Activated CD4-positive, alpha-beta T cell treated with anti-CD3 and anti-CD28 coated beads for 48 hours (primary cell): ENCODE results near the gene PLEKHH1.
"Not testable (repeated sequence)": the region's sequence is repeated elsewhere in the genome, so short reads cannot be mapped to it uniquely, and the experiment has no call there.

Source experiments
- DNase-seq: peaks from one replicate; pipeline ENCODE4 v3.0.0-alpha.2; 2020

Gene PLEKHH1

DNA sequence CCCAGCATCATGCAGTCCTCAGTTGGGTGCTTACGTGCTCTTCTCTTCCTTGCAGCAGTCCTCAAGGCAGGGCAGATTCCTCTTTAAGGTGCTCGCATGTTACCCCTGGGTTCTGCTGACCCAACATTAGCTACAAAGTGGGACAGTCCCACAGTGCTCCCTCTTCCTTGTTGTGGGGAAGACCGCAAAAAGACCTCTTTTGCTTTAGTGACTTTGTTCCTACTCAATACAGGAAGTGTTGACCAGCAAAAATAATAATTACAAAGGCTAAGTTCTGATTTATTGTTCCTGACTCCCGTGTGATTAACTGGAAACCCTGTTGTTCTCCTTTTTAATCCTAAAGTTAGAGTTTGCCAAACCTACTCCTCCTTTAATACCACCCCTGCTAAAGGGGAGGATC is 53.3 kb downstream of the PLEKHH1 start:
- DNase-seq = no peak

DNA sequence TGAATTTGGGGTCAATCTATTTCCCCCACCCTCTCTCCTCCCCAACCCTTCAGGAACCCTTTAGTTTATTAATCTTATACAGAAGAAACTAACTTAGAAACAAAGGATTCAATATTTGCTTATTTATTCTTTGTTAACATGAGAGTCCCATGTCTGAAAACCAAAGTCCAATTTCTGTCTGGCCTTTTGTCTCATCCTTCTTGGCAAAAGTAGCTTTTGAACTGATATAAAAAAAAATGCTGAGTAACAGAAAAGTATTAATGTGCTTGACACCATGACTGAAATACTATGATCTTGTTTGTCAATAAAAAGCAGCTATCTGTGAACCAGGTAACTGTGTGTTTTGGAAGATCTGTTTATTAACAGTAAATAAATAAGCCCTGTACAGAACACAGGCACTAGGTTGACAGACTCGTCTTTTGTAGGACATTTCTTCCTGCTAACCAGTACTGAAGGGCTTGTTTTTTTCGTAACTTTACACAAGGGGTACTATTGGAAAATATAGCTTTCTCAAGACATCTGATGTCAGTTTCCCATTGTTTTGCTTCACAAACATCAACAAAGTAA is 56.2 kb downstream of the PLEKHH1 start:
- DNase-seq = no peak

DNA sequence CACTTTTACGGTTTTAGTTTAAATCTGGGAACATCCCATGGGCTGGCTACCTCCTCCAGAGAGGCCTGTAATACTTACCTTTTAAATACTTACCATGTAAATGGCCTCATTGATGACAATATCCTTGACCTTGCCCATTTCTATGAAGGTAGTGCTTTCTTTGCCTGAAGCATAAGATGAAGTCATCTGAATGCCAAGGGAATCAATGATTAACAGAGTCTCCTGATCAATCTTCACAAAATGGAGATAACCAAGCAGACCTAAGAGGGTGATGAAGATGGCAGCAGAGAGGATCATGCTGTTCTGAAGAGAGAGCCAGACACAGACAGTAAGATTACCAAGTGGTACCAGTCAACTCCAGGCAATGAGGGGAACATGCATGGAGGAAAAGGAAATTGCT is 60.6 kb downstream of the PLEKHH1 start:
- not testable (repeated sequence) for DNase-seq

DNA sequence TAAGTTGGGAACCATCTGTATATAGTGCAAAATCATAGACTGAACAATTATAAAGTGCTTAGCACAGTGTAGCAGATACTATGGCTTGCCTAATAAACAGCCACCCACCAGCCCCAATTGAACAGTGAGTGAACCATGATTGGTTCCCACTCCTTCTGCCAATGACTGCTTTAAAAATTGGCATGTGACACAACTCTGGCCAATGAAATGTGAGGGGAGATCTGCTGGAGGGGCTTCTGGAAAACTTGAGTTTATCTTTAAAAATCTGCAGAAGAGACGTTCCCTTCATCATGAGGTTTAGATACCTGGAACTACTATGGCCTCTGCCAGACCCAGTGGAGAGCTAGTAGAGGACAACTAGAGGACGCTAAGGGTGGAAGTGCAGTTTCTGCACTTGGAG is 62.3 kb downstream of the PLEKHH1 start:
- DNase-seq = no peak

DNA sequence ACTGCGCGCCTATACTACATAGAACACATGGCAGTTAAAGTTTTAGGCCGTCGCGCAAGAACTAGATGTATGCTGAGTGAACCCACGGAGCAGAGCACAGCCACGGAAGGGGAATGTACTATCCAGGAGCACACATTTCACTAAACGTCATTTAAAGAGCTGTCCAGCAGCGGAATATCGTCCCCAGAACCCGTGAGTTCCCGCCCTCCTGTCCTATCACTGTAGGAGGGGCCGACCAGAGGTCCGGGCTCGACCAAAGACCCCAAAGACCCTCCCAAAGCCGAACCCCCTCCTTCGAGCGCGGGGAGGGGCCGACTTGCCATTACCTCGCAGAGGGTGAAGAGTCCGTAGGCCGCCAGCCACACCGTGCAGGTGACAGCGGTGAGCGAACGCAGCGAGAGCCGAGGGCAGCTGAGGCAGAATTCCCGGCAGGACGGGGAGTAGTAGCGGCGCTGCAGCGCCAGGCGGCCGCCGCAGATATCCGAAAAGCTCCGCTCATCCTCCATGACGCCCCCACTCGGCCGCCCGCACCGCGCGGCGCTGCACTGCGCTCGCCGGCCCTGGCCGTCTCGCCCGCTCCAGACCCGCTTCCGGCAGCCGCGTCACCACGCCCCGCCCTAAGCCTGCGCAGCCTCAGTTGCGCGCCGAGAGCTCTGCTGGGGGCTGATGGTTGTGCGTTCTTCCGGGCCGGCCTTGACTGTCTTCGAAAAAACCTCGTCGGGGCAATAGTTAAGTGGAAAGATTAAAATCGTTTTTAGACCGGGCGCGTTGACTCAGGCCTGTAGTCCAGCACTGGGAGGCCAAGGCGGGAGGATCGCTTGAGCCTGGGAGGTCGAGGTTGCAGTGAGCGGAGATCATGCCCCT is 66.8 kb downstream of the PLEKHH1 start, which contains the start of gene PIGH:
PIGH (minus strand) TSS at position 571 of the 864 bp plus-strand sequence; CDS start at position 506, 65 bp downstream.
- peak; percentile 96 for DNase-seq

DNA sequence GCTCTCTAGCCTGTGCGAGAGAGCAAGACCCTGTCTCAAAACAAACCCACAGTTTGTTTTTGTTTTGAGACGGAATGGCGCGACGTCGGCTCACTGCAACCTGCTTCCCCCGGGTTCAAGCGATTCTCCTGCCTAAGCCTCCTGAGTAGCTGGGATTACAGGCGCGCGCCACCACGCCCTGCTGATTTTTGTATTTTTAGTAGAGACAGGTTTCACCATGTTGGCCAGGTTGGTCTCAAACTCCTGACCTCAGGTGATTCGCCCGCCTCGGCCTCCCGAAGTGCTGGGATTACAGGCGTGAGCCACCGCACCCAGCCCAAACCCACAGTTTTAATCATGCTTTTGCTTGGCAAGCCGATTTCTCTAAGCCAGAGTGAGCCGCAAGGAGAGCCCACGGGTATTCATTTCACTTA is 67.5 kb downstream of the PLEKHH1 start:
- DNase-seq = not testable (repeated sequence)

DNA sequence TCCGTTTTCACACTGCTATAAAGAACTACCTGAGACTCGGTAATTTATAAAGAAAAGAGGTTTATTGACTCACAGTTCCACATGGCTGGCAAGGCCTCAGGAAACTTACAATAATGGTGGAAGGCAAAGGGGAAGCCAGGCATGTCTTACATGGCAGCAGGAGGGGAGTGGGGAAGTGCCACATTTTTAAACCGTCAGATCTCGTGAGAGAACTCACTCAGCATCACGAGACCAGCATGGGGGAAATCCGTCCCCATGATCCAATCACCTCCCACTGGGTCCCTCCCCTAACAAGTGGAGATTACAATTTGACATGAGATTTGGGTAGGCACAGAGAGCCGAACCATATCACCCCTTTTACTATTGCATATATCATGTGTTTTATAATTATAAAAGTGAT is 69.0 kb downstream of the PLEKHH1 start:
- no peak for DNase-seq

DNA sequence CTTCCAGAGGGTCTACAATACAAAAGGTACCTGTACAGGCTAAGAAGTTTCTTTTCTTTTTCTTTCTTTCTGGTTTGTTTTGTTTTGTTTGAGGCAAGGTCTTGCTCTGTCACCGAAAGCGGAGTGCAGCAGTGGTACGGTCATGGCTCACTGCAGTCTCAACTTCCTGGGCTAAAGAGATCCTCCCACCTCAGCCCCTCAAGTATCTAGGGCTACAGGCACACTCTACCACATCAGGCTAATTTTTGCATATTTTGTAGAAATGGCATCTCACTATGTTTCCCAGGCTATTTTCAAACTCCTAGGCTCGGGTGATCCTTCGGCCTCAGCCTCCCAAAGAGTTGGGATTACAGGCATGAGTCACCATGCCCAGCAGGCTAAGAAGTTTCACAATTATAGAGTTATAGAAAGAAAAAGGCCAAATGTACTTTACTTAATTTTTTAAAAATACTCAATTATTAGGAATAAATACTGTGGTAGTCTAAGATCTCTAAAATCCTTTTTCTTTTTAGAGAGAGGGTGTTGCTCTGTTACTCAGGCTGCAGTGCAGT is 70.0 kb downstream of the PLEKHH1 start:
- no peak for DNase-seq

DNA sequence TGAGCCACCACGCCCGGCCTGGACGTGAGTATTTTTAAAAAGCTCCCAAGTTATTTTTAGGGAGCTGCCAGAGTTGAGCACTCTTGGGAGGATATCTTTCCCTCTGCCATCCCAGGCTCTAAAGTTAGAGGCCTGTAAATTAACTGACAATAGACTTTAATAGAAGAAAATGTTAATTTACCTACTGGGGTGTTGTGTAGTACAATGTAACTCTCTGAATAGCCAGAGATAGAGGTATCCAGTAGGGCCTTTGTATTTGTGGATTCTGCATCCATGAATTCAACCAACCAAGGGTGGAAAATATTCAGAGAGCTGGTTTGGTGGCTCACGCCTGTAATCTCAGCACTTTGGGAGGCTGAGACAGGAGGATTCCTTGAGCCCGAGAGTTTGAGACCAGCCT is 74.6 kb downstream of the PLEKHH1 start:
- DNase-seq = no peak

DNA sequence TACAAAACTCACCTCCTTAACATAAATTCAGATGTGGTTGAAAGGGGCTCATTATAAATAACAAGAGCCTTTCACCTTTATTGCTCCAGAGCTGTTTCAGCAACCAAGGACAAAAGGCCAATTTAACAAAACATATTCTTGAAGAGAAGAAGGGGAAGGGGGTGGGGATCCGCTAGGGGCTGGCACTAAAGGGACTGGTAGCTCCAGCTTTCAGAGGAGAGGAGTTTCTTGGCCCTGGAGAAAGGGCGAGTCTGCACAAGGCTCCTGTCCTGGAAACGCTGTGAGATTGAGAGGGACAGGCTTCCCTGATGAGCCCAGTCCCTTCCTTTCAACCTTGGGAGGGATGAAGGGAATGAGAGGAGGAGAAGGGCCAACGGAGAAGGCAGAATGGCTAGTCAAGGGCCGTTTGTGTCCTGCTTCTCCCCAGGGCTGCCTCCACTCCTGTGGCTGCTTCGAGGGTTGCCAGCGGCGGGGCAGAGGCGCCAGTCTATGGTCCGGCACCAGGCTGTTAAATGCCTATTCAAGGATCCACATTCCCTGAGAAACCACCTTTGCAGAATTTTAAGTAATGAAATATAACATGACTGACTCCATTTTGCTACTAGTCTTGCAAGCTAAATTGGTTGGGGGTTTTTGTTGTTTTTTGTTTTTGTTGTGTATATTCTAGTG is 76.7 kb downstream of the PLEKHH1 start:
- DNase-seq = no peak

DNA sequence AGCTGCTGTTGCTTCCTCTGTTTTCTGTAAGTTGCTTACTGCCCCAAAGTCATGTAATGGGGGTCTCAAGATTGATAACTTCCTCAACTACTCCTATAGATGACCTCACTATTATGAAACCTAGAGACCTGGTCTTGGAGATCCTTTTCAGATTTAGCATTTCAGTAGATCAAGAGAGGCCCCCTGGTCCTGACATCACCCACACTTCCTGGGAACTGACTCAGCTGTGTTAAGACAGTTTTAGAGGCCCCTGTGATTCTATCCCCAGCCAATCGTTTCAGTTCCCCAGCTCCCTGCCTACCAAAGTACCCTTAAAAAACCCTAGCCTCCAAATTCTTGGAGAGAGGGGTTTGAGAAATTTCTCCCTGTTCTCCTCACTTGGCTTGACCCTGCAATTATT is 77.4 kb downstream of the PLEKHH1 start:
- DNase-seq = peak; percentile 47

DNA sequence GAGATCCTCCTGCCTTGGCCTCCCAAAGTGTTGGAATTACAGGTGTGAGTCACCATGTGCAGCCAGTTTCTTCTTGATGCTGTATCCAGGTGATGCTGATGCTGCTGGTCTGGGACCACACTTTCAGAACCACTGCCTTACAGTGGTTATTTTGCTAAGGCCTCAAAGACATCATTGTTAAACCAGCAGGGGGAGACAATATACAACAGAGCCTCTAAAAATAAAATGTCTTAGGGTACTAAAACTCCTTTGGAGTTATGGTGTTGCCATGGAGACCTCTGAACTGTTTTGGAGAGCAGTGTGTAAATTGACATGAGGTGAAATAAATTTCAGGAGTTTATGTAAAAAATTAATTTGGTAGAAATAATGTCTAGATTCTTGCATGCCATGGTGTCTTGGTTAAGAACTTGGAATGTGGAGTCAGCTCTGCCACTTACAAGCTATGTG is 85.5 kb downstream of the PLEKHH1 start:
- DNase-seq = peak; percentile 19

DNA sequence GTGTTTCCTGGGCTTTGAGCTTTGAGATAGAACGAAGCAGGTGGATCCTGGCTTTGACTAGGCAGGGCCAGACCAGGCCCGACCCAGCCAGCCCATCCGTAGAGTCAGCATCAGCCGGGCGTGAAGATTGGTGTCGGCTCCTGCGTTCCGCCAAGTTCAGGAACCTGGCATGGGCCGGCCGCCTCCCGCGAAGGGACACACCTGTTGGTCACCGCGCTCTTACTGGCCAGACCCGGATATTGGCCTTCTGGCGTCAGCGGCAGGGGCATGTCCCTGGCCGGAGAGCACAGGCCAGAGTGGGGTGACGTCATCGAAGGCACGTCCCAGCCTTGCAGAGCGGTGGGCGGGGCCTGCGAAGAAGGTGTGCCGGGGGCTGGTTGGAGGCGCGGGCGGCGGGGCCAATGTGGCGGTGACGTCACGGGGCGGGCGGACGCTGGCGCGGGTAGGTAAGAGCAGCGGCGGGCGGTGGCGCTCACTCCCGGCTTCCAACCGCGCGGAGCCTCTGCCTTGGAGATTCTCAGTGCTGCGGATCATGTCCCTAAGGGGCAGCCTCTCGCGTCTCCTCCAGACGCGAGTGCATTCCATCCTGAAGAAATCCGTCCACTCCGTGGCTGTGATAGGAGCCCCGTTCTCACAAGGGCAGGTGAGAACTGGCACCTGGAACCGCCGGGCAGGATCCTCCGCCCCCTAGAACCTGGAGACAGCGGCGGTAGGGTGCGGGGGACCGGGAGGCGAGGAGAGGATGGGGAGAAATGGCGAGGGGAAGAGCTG is 86.5 kb downstream of the PLEKHH1 start, which contains the start of gene ARG2:
ARG2 (plus strand) TSS at position 475 of the 771 bp plus-strand sequence; CDS start at position 533, 58 bp downstream.
- DNase-seq = peak; percentile 98

DNA sequence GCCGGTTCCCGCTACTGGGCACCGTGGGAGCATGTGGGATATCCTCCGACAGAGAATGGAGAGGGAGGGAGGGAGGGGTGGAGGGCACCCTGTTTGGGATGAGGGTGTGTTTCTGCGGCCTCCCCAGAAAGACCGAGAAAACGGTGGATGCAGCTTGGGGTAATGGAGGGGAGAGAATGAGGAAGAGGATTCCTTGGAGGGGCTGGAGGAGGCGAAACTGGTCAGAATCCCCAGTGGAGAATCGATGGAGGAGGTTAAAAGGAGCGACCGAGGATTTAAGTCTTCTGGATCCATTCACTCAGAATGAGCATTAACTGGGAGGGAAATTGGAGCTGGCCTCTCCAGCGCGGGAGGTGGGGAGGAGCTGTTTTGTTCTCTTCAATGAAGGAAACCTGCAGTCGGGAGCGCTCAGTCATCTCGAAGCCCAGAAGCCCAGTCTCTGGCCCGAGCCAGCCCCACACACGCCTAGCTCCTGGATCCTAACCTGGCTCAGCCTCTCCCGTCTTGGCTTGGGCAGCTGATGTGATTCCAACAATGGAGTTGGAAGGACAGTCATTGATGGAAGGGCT is 87.2 kb downstream of the PLEKHH1 start:
- DNase-seq = no peak

DNA sequence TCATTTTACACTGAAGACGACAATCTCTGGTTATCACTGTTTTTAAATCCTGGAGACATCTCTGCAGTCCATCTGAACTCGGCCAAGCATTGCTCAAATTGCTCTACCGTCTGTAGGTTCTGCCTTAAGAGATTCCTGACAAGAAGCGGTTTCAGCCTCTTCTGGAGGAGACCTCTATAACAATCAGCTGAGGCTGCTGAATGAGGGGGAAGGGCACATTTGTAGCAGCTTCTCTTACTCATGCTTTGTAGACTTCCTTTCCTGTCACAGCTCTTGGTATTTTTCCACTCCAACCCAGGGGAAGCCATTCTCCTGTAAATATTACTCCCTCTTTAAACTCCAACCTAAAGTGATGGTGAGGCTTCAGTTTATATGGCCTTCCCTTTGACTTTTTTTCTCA is 89.6 kb downstream of the PLEKHH1 start:
- peak; percentile 26 for DNase-seq

DNA sequence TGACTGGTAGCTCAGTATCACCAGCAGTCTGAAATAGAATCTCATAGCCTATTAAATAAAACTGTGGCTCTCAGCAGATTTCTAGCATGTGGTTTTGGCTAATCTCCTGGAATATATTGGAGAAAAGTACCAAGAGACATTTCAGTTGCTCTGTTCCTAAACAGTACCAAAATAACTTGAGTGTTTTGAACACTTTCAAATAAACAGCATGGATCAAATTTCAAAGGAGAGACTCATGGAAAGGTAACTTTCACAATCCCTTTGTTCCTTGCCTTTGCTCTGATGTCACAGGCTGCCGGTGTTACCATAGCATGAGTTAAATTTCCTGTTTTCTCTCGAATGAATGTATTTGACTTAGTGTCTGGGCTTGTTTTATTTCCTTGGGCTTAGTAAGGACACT is 90.0 kb downstream of the PLEKHH1 start:
- DNase-seq = no peak

DNA sequence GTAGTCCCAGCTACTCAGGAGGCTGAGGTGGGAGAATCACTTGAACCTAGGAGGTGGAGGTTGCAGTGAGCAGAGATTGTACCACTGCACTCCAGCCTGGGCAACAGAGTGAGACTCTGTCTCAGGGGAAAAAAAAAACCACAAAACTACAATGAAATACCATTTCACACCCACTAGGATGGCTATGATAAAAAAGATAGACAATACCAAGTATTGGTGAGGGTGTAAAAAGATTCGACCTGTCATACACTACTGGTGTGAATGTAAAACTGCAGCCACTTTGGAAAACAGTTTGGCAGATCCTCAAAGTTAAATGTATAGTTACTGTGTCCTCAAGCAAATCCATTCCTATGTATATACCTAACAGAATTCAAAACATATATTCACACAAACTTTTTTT is 93.0 kb downstream of the PLEKHH1 start:
- not testable (repeated sequence) for DNase-seq

DNA sequence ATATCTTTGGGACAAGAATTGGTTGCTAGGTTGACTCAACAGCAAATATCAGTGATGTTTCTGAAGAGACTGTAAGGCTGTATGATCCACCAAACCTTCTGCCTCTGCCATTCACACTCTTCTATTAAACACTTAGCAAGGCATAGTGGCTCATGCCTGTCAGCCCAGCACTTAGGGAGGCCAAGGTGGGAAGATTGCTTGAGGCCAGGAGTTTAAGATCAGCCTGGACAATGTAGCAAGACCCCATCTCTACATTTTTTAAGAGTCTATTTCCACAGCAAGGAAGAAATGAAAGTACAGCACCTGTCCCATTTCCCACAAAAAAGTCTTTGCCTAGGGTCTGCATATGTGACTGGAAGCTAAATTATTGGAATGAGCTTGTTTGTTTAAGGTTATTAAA is 94.4 kb downstream of the PLEKHH1 start:
- no peak for DNase-seq

DNA sequence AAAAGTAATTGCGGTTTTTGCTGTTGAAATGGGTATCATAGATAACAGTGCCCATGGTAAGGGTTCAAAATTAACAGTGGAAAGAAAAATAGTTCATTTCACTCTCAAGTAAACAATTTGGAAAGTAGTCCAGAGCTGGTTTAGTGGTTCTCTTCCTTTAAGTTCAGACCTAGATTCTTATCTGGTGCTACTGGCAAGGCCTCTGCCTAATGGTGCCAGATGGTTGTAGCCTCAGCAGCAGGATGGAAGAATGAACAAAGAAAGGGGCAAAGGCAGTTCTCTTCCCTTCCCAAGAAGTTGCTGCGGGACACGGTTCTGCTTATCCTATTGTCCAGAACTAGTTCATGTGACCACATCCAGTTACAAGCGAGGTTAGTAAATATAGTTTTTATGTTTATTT is 97.1 kb downstream of the PLEKHH1 start:
- DNase-seq = no peak

DNA sequence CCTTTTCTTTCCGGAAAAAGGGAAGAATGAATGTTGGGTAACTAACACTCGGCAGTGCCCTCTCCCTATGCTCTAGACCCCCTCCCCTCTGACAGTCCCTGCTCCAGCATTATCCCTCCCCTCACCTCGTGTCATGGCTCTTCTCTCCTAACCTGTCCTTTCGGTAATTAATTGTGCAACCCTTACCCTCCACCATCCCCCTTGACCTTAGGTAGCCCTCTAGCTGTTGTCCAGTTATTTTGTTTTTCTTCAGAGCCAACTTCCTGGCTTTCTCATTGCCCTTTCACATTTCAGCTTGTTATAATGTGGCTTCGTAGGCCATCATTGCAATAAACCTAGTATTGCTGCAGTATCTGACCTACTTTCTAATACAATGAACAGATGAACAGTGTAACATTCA is 97.8 kb downstream of the PLEKHH1 start:
- DNase-seq = no peak

DNA sequence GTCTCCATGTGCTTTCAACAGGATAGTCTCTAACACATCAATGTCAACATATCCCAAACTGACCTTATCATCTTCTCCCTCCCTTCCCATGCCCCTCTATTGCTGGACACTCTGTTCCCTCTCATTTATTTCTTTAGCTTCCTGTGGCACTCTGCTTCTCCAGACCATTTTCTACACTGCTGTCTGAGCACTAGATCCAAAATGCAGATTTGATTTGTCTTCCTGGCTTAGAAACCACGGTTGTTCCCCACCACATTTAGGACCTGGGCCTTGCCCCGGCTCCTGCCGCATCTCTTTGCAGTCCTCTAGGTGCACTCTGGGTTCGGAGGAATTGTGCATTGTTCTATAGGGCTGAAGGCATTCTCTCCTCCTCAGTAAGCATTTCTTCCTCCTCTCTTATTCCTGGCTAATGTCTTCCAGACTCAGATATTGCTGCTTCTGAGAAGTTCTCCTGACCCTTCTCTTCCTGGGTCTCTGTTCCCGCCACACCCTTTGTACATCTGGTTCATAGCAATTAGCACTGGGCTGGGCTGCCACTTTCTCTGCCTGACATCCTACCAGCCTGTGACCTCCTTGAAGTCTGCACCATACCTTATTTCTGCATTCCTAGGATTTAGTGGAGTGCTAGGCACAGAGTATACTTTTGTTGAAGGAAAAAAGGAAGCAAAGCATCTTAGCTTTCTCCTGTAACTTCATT is 100.5 kb downstream of the PLEKHH1 start:
- DNase-seq = no peak
